D721Med (cell line): ENCODE data around the gene ALDH1B1.

ENCODE experiments used
- DNase-seq: peaks from one replicate; pipeline ENCODE4 v3.0.0; 2011; ENCODE audit warnings: low spot score; ENCODE audit not compliant: insufficient read length
- FAIRE-seq: peaks from 2 replicates; lab custom pipeline; 2011; peaks lifted over from hg19 to GRCh38; lab: Jason Lieb, UNC
- CTCF ChIP-seq: IDR thresholded peaks from 2 replicates; pipeline ENCODE4 v1.5.1; 2012; ENCODE audit warnings: mild to moderate bottlenecking, control low read depth; ENCODE audit not compliant: insufficient read depth; ENCODE audit errors: missing control alignments

ALDH1B1 gene

GRCh38 chr9:38415856-38416255, 23.4 kb downstream of the ALDH1B1 start:
- no peak for DNase-seq
- FAIRE-seq: no peak
- TF ChIP-seq CTCF: no peak

GRCh38 chr9:38416461-38416860, 24.0 kb downstream of the ALDH1B1 start:
- DNase-seq: no peak
- TF ChIP-seq CTCF: no peak
- FAIRE-seq: no peak

GRCh38 chr9:38417003-38417945, 24.8 kb downstream of the ALDH1B1 start:
- peak; percentile 53 for TF ChIP-seq CTCF
- no peak for DNase-seq
- no peak for FAIRE-seq

- TF ChIP-seq CTCF: no peak
- no peak for DNase-seq
- FAIRE-seq: no peak
These were observed 25.9 kb downstream of the ALDH1B1 start for GRCh38 chr9:38418366-38418765.

GRCh38 chr9:38419181-38419580, 26.7 kb downstream of the ALDH1B1 start:
- DNase-seq (no peak), FAIRE-seq (no peak)
- TF ChIP-seq CTCF: no peak

- peak; percentile 88 for FAIRE-seq
- DNase-seq: peak; percentile 32
- TF ChIP-seq CTCF: no peak
These were observed 29.2 kb downstream of the ALDH1B1 start for GRCh38 chr9:38421498-38422211.
